GM23248 (cell line): ENCODE results near the gene NUP93.

Experiments used
- EZH2 ChIP-seq: fragments of 200-600 bp; sonication (generic); IDR thresholded peaks from 2 replicates; pipeline ENCODE4 v1.6.1; 2018; ENCODE audit warnings: antibody characterized with exemption, mild to moderate bottlenecking; ENCODE audit not compliant: insufficient read depth, poor library complexity, severe bottlenecking
- EZH2phosphoT487 ChIP-seq: fragments of 200-600 bp; sonication (generic); IDR thresholded peaks from 2 replicates; pipeline ENCODE4 v1.6.1; 2018; ENCODE audit warnings: antibody characterized with exemption, moderate library complexity, mild to moderate bottlenecking, low read depth; ENCODE audit not compliant: insufficient read depth

GRCh38 chr16:56866955-56867830 is 137.3 kb downstream of the NUP93 start:
- TF ChIP-seq EZH2 = no peak
- TF ChIP-seq EZH2phosphoT487 = no peak
